Keratinocyte (primary cell): ENCODE results near the gene HSPA12B. TPM values are rescaled to one million over a fixed set of nuclear protein-coding genes. Genes with fewer than 3 reads are reported as not detected.

Experiments used
- DNase-seq: peaks from one replicate; pipeline ENCODE4 v3.0.0-alpha.2; 2011; ENCODE audit warnings: low read depth, missing footprints, low spot score
- FAIRE-seq: peaks from 2 replicates; lab custom pipeline; 2011; peaks lifted over from hg19 to GRCh38; lab: Jason Lieb, UNC
- H2AFZ ChIP-seq: 2 replicates; pipeline ENCODE4 v1.6.0; 2012; ENCODE audit warnings: low read length, control low read depth, inconsistent platforms; ENCODE audit not compliant: control insufficient read depth
- H3K27ac ChIP-seq: 2 replicates; pipeline ENCODE4 v1.5.1; 2011; ENCODE audit warnings: low read length; ENCODE audit not compliant: control insufficient read depth, insufficient read depth
- H3K27me3 ChIP-seq: 3 replicates; pipeline ENCODE4 v1.6.0; 2011; ENCODE audit warnings: low read length; ENCODE audit not compliant: control insufficient read depth, insufficient read depth; ENCODE audit errors: extremely low read depth
- H3K36me3 ChIP-seq, 2 experiments: 2 replicates in 1 of 2; 3 replicates in 1 of 2; pipeline ENCODE4 v1.5.1; 2011; ENCODE audit warnings: low read length in 2 of 2, mild to moderate bottlenecking in 1 of 2; ENCODE audit not compliant: control insufficient read depth in 2 of 2, insufficient read depth in 2 of 2; ENCODE audit errors: extremely low read depth in 1 of 2
- H3K4me1 ChIP-seq: 3 replicates; pipeline ENCODE4 v1.5.1; 2011; ENCODE audit warnings: low read length; ENCODE audit not compliant: control insufficient read depth, insufficient read depth; ENCODE audit errors: extremely low read depth
- H3K4me2 ChIP-seq: 3 replicates; pipeline ENCODE4 v1.6.0; 2011; ENCODE audit warnings: low read depth, low read length; ENCODE audit not compliant: control insufficient read depth, insufficient read depth; ENCODE audit errors: extremely low read depth
- H3K4me3 ChIP-seq, 3 experiments: fragments of 200-600 bp in 1 of 3; sonication (generic) in 1 of 3; 2 replicates in 2 of 3; 3 replicates in 1 of 3; pipeline ENCODE4 v1.5.1; 2011 to 2016; ENCODE audit warnings: low read length in 3 of 3, mild to moderate bottlenecking in 3 of 3, control low read depth in 2 of 3, inconsistent platforms in 1 of 3, low read depth in 1 of 3, mixed read lengths in 1 of 3, mixed run types in 1 of 3, moderate library complexity in 1 of 3; ENCODE audit not compliant: control insufficient read depth in 2 of 3, insufficient read depth in 2 of 3; ENCODE audit errors: extremely low read depth in 1 of 3
- H3K79me2 ChIP-seq: 2 replicates; pipeline ENCODE4 v1.6.0; 2012; ENCODE audit warnings: low read length; ENCODE audit not compliant: control insufficient read depth, insufficient read depth
- H3K9ac ChIP-seq: 3 replicates; pipeline ENCODE4 v1.6.0; 2011; ENCODE audit warnings: low read length; ENCODE audit not compliant: control insufficient read depth, insufficient read depth; ENCODE audit errors: extremely low read depth
- H3K9me1 ChIP-seq: 3 replicates; pipeline ENCODE4 v1.6.0; 2011; ENCODE audit warnings: low read length; ENCODE audit not compliant: control insufficient read depth, insufficient read depth; ENCODE audit errors: extremely low read depth
- H3K9me3 ChIP-seq: 2 replicates; pipeline ENCODE4 v1.5.1; 2012; ENCODE audit warnings: low read depth, low read length; ENCODE audit not compliant: control insufficient read depth
- H4K20me1 ChIP-seq: 3 replicates; pipeline ENCODE4 v1.6.0; 2011; ENCODE audit warnings: low read length; ENCODE audit not compliant: control insufficient read depth, insufficient read depth; ENCODE audit errors: extremely low read depth
- CTCF ChIP-seq, 3 experiments: IDR thresholded peaks in 1 of 3; conservative IDR thresholded peaks in 1 of 3; optimal IDR thresholded peaks in 1 of 3; 2 replicates in 2 of 3; 3 replicates in 1 of 3; pipeline versions ENCODE3 to v1.5.1; 2011; ENCODE audit warnings: low read length in 3 of 3, mild to moderate bottlenecking in 3 of 3, moderate library complexity in 2 of 3, control low read depth in 1 of 3, inconsistent platforms in 1 of 3; ENCODE audit not compliant: insufficient read depth in 2 of 3; ENCODE audit errors: extremely low read depth in 1 of 3
- EZH2 ChIP-seq: IDR thresholded peaks from one replicate; pipeline ENCODE4 v1.6.1; 2012; ENCODE audit warnings: inconsistent platforms, mild to moderate bottlenecking, low read length, moderate library complexity
- dilution Hi-C: fragments of 300-500 bp; cut with MboI; formaldehyde crosslinking; loops from one replicate; pipeline ENCODE4 v1.7.0; 2020; ENCODE audit warnings: low sequenced_read_pairs; ENCODE audit not compliant: extremely low pct_ligation_motif_present
- polyA plus RNA-seq, 5 experiments: library from polyadenylated mRNA; depleted of rRNA in 3 of 5; stranded (reverse) in 3 of 5; stranded (forward) in 1 of 5; unstranded in 1 of 5; fragments of >200 nt; gene quantifications; 1 replicate in 1 of 5; 2 replicates in 3 of 5; 3 replicates in 1 of 5; pipeline versions ENCODE4 v1.2.1 to v1.2.3, GENCODE V29; 2011 to 2012; ENCODE audit warnings: missing spikeins in 2 of 5, low read depth in 1 of 5, low replicate concordance in 1 of 5

Gene HSPA12B
- polyA plus RNA-seq, 1 donor (not counting 4 experiments of a cell fraction or from before 2014, with no cell fraction given), result not detected

- DNase-seq, result no peak
- no peaks in the 10 kb centered on the region for H4K20me1 ChIP-seq
- peak within 1 kb of the TSS; percentile 97 for H3K4me2 ChIP-seq
- no peaks in the 10 kb centered on the region for H3K9me1 ChIP-seq
- peak; percentile 36 to 52 (median 43) for TF ChIP-seq CTCF (optimal IDR thresholded peaks at IDR 0.05 in 1 of 3, IDR thresholded peaks at IDR 0.05 in 1 of 3, conservative IDR thresholded peaks at IDR 0.05 in 1 of 3; ENCODE audit: extremely low read depth in 1 of 3, insufficient read depth in 2 of 3, low read length in 3 of 3)
- no peak for TF ChIP-seq EZH2
- H3K9me3 ChIP-seq, result no peaks in the 10 kb centered on the region
- H3K27ac ChIP-seq, result peak within 1 kb of the TSS; percentile 84
- H3K4me1 ChIP-seq, result peaks cover 41% of the 10 kb centered on the region
- dilution Hi-C loops, result no loop called here
- H3K36me3 ChIP-seq, result peaks cover 12 to 27% of the 10 kb centered on the region in 2 experiments
- peak within 1 kb of the TSS; percentile 88 for H3K9ac ChIP-seq
- H2AFZ ChIP-seq, result peak within 1 kb of the TSS; percentile 49
- H3K79me2 ChIP-seq, result peaks cover 32% of the 10 kb centered on the region
- peak within 1 kb of the TSS; percentile 74 to 90 (median 86) for H3K4me3 ChIP-seq
- no peak for FAIRE-seq
- no peaks in the 10 kb centered on the region for H3K27me3 ChIP-seq
Observed at GRCh38 chr20:3795511-3796468, 63.3 kb downstream of the HSPA12B start, which contains the start of gene CDC25B. Gene CDC25B, plus strand, starts transcription at chr20:3796310. Its CDS starts 222 bp downstream, at chr20:3796532.

GRCh38 chr20:3796477-3797225 is 64.2 kb downstream of the HSPA12B start:
- DNase-seq, result no peak
- peaks cover 32% of the 10 kb centered on the region for H3K79me2 ChIP-seq
- H3K4me1 ChIP-seq, result peaks cover 47% of the 10 kb centered on the region
- no peaks in the 10 kb centered on the region for H4K20me1 ChIP-seq
- peak overlapping the region; percentile 74 to 90 (median 86) for H3K4me3 ChIP-seq
- H3K9me3 ChIP-seq, result no peaks in the 10 kb centered on the region
- peak overlapping the region; percentile 97 for H3K4me2 ChIP-seq
- H3K9me1 ChIP-seq, result no peaks in the 10 kb centered on the region
- H2AFZ ChIP-seq, result peak overlapping the region; percentile 36
- peaks cover 17 to 35% of the 10 kb centered on the region in 2 experiments for H3K36me3 ChIP-seq
- H3K9ac ChIP-seq, result peak overlapping the region; percentile 88
- dilution Hi-C loops, result no loop called here
- H3K27me3 ChIP-seq, result no peaks in the 10 kb centered on the region
- no peak for TF ChIP-seq CTCF (optimal IDR thresholded peaks at IDR 0.05 in 1 of 3, IDR thresholded peaks at IDR 0.05 in 1 of 3, conservative IDR thresholded peaks at IDR 0.05 in 1 of 3; ENCODE audit: extremely low read depth in 1 of 3, insufficient read depth in 2 of 3, low read length in 3 of 3)
- TF ChIP-seq EZH2, result no peak
- peak overlapping the region; percentile 84 for H3K27ac ChIP-seq
- FAIRE-seq, result peak; percentile 61
